Panc1 (cell line): ENCODE measurements around the gene NTM. TPM values are rescaled to one million over a fixed set of nuclear protein-coding genes. Genes with fewer than 3 reads are reported as not detected.

Source experiments
- ATAC-seq: fragments of 200-7000 bp; cut with Tn5 transposase; 2 replicates; pipeline ENCODE4 v1.9.1; 2020; ENCODE audit warnings: mild to moderate bottlenecking, moderate library complexity
- BruUV-seq: library from RNA; stranded (reverse); fragments of 400-500 nt; replicated peaks from 2 replicates; lab custom pipeline; 2021; lab: Mats Ljungman, UMichigan
- CTCF ChIA-PET: fragments of 300-600 bp; sonication (Branson Sonifier 250); formaldehyde crosslinking; loops from one replicate; lab custom pipeline; 2022; ENCODE audit warnings: antibody characterized with exemption; lab: Charles Lee
- POLR2A ChIA-PET: fragments of 300-600 bp; sonication (Branson Sonifier 250); formaldehyde crosslinking; loops from one replicate; lab custom pipeline; 2022; ENCODE audit warnings: antibody characterized with exemption; lab: Charles Lee
- DNase-seq: peaks from one replicate; pipeline ENCODE4 v3.0.0-alpha.2; 2010; ENCODE audit warnings: low read depth, low spot score
- H3K27ac ChIP-seq: 2 replicates; pipeline ENCODE4 v1.5.1; 2011; ENCODE audit warnings: mild to moderate bottlenecking, low read length, inconsistent platforms
- H3K27me3 ChIP-seq: fragments of 200-500 bp; sonication (Bioruptor generic); 2 replicates; pipeline ENCODE4 v1.6.0; 2014; ENCODE audit warnings: low read length, inconsistent platforms; ENCODE audit not compliant: control insufficient read depth, insufficient read depth
- H3K36me3 ChIP-seq: fragments of 200-500 bp; sonication (Bioruptor generic); 2 replicates; pipeline ENCODE4 v1.5.1; 2014; ENCODE audit warnings: inconsistent platforms, mild to moderate bottlenecking, low read length, moderate library complexity; ENCODE audit not compliant: control insufficient read depth, insufficient read depth
- H3K4me1 ChIP-seq: 2 replicates; pipeline ENCODE4 v1.5.1; 2011; ENCODE audit warnings: inconsistent platforms, mild to moderate bottlenecking, low read length, moderate library complexity; ENCODE audit not compliant: control insufficient read depth, insufficient read depth
- H3K4me3 ChIP-seq, 2 experiments: 2 replicates each; pipeline ENCODE4 v1.5.1; 2011 to 2012; ENCODE audit warnings: low read depth in 2 of 2, low read length in 2 of 2, mild to moderate bottlenecking in 2 of 2, inconsistent platforms in 1 of 2, moderate library complexity in 1 of 2
- H3K9me3 ChIP-seq: fragments of 200-500 bp; sonication (Bioruptor generic); 2 replicates; pipeline ENCODE4 v1.5.1; 2014; ENCODE audit warnings: low read depth, mild to moderate bottlenecking, inconsistent platforms, low read length, moderate library complexity; ENCODE audit not compliant: control insufficient read depth, insufficient read depth
- CTCF ChIP-seq: fragments of 450-650 bp; IDR thresholded peaks from 2 replicates; pipeline ENCODE4 v1.5.1; 2017; ENCODE audit warnings: mild to moderate bottlenecking
- POLR2AphosphoS5 ChIP-seq: IDR thresholded peaks from 2 replicates; pipeline ENCODE4 v1.6.1; 2012; ENCODE audit warnings: mild to moderate bottlenecking, low read depth, low read length, moderate library complexity
- REST ChIP-seq, 2 experiments: IDR thresholded peaks; 2 replicates each; pipeline ENCODE4 v1.6.1; 2011 to 2012; ENCODE audit warnings: low read depth in 2 of 2, control low read depth in 1 of 2, low read length in 1 of 2, mild to moderate bottlenecking in 1 of 2, moderate library complexity in 1 of 2; ENCODE audit not compliant: insufficient read depth in 1 of 2
- SIN3A ChIP-seq: IDR thresholded peaks from 2 replicates; pipeline ENCODE4 v1.6.1; 2012; ENCODE audit warnings: low read depth, mild to moderate bottlenecking, low read length, moderate library complexity, borderline replicate concordance; ENCODE audit not compliant: insufficient read depth
- TCF7L2 ChIP-seq: IDR thresholded peaks from 2 replicates; pipeline ENCODE4 v1.6.1; 2011; ENCODE audit warnings: mild to moderate bottlenecking, low read depth, low read length, inconsistent platforms
- in situ Hi-C: cut with HindIII; loops from 2 replicates; pipeline ENCODE4 v1.10.0; 2016; ENCODE audit warnings: low sequenced_read_pairs, low pct_unique_long_range_greater_than_20kb
- intact Hi-C: fragments of 100-400 bp; cut with micrococcal nuclease; formaldehyde crosslinking; loops from one replicate; pipeline ENCODE4 v1.10.0; 2022; ENCODE audit not compliant: unreplicated experiment
- total RNA-seq: library from RNA; stranded (reverse); gene quantifications from one replicate; pipeline ENCODE4 v1.2.1, GENCODE V29; 2021; ENCODE audit not compliant: unreplicated experiment

The NTM gene
- total RNA-seq, 1 experiment from 2014 or later, result 0.10 TPM

GRCh38 chr11:131896978-131897615 lies 526.7 kb downstream of the NTM start:
- intact Hi-C loops (no loop called here), in situ Hi-C loops (no loop called here)
- Histone ChIP-seq H3K4me3 (no peak overlapping the region), H3K27me3 (no peaks in the 10 kb centered on the region), H3K27ac (no peak overlapping the region), H3K9me3 (no peaks in the 10 kb centered on the region), H3K4me1 (no peaks in the 10 kb centered on the region), H3K36me3 (no peaks in the 10 kb centered on the region)
- DNase-seq, result peak; percentile 5
- ChIA-PET CTCF (no interaction called here), POLR2A (no interaction called here)
- TF ChIP-seq POLR2AphosphoS5 (no peak), REST (IDR thresholded peaks at IDR 0.05; ENCODE audit: insufficient read depth in 1 of 2, low read depth in 2 of 2, low read length in 1 of 2) (no peak), CTCF (no peak)
- no peak for ATAC-seq
- no TSS peak for BruUV-seq

GRCh38 chr11:131897956-131898355 lies 527.5 kb downstream of the NTM start:
- Histone ChIP-seq H3K9me3 (no peaks in the 10 kb centered on the region), H3K4me1 (no peaks in the 10 kb centered on the region), H3K4me3 (no peak overlapping the region), H3K27ac (no peak overlapping the region), H3K36me3 (no peaks in the 10 kb centered on the region), H3K27me3 (no peaks in the 10 kb centered on the region)
- in situ Hi-C loops, result no loop called here
- CTCF ChIA-PET, result no interaction called here
- ATAC-seq, result no peak
- no peak for DNase-seq
- POLR2A ChIA-PET, result no interaction called here
- intact Hi-C loops, result no loop called here
- no TSS peak for BruUV-seq
- no peak for TF ChIP-seq SIN3A
- TF ChIP-seq POLR2AphosphoS5, result no peak
- TF ChIP-seq TCF7L2, result no peak
- no peak for TF ChIP-seq CTCF
- TF ChIP-seq REST (IDR thresholded peaks at IDR 0.05; ENCODE audit: insufficient read depth in 1 of 2, low read depth in 2 of 2, low read length in 1 of 2), result no peak
